ENCODE measurements around the gene RBMXL2. TPM values are rescaled to one million over a fixed set of nuclear protein-coding genes. Genes with fewer than 3 reads are reported as not detected.

The RBMXL2 gene
- polyA plus RNA-seq (2013, experiment 1 of 2; ENCODE audit: insufficient read length): not detected
- not detected for polyA plus RNA-seq (2013, experiment 2 of 2; ENCODE audit: insufficient read length)

DNA sequence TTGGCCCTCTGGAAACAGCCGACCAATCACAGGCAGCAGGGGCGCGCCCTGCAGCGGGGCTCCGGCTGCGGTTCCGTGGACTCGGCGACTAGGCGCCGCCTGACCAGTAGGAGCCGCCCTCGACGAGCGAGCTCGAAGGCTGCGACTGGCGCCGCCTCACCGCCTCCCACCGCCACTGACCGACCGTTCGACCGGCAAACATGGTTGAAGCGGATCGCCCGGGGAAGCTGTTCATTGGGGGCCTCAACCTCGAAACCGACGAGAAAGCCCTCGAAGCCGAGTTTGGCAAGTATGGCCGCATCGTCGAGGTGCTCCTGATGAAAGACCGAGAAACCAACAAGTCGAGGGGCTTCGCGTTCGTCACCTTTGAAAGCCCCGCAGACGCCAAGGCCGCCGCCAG, at the start of gene RBMXL2:
RBMXL2 (plus strand) TSS at position 78 of the 400 bp plus-strand sequence; CDS start at position 201, 123 bp downstream.
- no peak for DNase-seq

DNA sequence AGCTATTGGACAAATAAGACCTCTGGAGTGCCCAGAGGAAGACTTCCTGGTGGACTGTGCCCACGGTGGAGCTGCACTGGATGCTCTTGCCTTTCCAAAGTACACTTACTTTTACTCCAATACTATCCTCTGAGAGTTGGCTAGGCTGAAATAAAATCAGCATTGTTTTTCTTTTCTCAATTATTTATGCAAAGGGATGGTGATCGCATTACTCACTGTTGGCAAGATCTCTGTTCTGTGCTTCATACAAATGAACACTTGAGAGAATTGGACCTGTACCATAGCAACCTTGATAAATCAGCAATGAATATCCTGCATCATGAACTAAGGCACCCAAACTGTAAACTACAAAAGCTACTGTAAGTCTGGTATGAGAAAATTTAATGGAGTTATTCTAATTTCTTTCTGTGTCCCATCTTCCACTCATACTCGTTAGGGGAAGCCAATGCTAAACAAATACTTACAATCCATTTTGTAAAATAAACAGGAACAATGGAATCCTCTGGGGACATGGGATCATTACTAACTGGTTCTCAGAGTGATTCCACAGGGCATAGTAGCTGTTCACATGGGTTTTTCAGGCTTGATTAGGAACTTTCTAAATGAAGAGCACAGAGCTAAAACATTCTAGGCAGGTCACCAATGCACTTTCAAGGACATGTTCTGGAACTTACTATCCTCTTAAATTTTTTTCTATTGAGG, 42.2 kb upstream of the RBMXL2 start:
- DNase-seq: peak; percentile 3

DNA sequence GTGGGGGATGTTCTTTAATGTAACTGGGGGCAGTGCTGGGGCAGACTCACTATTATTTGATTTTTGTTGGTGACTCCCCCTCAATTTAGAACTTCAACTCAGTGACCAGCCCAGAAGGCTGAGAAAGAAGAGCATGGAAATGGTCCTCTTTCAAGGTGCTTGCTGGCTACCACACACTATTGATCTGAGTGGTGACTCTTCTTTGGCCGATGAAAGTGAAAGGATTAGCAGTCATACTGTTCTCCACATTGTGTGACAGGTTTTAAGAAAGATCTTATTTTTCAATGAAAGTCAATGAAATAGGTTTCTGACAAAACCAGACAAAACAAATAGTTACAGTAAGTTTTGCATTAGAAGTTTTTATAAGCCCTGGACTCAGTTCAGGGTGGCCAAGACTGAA, 38.6 kb upstream of the RBMXL2 start:
- DNase-seq: no peak

DNA sequence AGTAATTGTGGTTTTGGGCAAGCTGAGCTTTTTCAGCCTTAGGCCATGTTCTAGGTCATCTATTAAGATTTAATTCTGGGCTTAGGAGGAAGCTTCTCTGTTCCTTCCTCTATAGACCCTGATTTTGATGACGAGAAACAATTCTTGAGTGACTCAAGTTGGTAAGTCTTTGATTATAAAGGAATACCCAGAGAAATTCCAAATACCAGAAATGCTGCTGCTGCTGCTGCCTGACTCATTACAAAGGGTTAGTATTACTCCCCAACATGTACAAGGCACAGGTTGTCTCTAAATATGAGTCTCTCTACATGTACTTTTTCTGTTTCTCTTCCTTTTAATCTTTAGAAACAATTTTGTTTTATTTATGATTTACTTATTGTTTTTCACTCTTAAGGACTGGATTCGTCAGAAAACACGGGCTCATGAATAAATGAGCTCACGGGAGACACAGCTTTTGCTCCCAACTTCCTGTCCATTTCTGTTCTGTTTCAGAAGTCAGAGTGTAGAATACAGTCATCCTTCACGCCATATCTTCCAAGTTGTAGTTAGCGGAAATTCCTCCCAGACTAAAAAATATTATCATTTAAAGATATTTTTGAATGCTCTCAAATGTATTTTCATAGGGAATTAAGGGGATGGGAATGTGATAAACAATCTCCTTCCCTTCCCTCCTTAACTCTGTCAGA, 31.8 kb upstream of the RBMXL2 start:
- DNase-seq: no peak

DNA sequence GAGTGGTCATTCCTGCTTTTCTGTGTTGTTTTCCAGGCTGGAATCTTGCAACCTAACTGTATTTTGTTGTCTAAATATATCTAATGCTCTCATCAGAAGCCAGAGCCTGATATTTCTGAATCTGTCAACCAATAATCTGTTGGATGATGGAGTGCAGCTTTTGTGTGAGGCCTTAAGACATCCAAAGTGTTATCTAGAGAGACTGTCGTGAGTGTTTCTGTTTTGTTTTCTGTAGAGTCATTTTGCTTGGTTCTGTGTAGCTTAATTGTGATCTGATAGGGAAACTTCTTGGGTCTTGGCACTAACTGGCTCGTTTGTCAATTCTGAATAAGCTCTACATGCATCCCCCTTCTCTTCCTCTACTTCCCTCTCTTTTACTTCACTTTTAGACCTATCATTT, 31.2 kb upstream of the RBMXL2 start:
- DNase-seq: no peak

DNA sequence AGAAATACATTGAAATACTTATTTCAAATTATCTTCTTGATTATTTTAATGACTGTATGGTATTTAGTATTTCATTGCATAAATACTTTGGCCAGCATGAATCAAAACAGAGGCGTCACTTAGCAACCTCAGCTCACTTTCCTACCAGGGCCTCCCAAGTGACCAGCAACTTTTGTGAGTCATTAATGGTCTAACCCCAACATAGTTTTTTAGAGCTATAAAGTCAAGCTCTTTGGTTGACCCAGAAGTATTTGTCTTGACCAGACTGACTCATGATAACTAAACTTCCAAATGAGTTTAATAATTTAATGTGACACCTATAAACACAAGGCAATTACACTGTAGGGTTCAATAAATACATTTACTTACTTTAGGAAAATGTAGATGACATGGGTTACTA, 27.9 kb upstream of the RBMXL2 start:
- peak; percentile 6 for DNase-seq

DNA sequence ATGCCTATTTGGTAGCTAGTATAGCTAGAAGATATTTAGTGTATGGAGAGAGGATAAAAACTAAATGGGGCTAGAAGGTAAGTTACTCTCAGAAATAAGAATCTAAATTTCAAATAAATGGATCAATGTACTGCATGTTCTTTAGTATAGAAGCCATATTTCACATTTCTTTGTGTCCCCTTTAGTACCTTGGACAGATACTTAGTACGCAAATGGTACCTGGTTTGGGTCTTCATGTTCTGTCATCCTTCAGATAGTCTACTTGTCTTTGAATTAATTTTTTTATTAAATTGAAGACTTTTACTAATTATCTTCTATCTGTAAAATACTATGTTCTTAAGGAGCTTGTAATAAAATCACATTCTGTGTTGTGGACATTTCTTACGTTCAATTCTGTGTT, 26.3 kb upstream of the RBMXL2 start:
- no peak for DNase-seq

DNA sequence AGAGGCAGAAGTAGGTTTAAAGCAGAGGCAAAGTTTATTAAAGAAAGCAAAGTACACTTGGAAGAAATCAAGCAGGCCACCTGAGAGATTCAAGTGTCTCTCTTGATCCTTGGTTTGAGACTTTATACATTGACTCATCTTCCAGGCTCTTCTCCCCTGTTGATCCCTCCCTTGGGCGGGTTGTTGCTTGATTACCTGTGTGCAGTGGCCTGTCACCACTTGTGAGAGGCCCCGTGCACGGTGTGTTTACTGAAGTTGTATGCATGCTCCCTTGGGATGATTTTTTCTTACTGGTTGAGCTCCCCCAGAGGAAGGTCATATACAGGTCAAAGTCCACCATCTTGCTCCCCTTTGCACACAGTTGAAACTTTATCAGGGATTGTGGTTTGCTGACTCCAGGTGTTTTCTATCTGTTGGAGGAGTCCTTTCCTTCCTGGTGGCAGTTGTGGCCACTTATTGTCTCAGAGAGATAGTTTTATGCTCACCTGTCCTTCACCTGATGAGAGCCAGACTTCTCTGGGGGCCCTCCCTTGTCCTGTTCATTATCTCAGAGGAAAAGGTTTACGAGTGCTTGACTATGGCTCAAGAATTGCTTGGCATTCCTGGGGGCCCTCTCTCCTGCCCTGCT, 16.3 kb upstream of the RBMXL2 start:
- DNase-seq: no peak

DNA sequence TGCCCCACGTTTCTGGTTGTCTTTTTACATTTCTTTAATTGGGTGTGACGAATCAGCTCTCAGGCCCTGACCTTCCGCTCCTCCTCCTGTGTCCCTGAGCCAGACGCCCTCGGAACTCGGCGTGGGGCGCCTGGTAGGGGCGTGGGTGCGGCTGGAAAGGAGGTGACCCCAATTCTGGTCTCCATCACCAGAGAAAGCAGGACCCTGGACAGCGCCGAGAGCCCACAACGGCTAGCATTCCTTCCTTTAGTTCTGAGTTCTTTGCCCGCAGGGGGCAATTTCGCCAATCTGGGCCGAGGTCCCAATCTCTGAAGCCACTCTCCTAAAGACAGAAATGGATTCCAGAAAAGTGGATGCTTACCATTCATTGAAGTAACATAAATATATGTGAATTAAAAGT, 11.7 kb upstream of the RBMXL2 start:
- no peak for DNase-seq

DNA sequence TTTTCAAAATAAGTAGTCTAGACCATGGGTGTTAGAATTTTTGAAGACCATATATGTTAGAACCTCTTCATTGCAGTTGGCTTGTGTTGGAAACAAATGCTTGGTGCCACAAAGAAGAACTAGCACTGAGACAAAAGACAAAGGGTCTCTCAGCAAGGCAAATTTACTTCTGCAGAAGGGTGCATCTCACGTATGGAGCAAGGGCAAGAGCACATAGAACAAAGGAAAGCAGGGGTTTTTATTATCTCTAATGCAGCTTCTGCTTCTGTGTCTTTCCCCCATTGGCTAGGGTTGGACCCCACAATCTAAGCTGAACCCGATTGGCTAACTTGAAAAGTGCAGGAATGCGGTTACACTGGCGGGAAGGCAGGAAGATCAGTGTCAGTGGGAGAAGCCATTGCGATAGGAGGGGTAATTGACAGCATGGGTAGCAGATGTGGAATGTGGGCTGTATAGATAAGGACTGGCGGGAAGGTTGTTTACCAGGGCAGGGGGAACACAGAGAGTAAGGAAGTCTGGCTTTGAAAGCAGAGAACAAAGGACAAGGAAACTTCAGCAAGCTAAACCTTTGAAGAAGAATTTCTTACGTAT, 9.2 kb upstream of the RBMXL2 start:
- no peak for DNase-seq

DNA sequence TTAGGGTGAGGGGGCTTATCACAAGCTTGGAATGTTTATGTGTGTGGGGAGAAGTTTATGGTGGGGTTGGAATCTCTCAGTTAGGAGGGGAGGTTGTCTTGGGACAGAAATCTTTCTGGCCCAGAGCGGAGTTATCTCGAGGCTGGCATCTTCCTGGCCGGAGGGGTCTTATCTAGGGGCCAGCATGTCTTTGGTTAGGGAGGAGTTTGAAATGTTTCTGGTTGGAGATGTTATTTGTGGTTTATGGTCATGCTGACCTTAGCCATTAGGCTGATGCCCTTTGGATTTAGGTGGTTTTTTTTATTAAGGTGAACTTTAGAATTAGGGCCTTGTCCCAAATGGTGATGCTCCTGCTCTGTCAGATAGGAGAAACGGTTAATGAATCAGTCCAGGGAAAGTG, 7.9 kb upstream of the RBMXL2 start:
- no peak for DNase-seq

DNA sequence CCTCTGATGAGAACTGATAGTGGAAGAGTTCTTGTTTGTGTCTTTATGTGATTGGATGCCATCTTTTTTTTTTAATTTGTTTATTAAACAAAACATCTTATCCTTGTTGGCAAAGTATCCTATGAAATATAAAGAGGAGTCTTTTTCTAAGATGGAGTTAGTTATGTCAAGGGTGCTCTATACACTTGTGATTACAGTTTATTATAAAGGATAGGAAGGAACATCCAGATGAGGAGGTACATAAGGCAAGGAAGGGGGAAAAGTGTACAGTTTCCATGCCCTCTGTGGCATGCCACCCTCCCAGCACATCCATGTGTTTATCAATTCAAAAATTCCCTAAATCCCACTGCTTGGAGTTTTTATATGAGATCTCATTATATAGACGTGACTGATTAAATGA, 7.4 kb upstream of the RBMXL2 start:
- no peak for DNase-seq

DNA sequence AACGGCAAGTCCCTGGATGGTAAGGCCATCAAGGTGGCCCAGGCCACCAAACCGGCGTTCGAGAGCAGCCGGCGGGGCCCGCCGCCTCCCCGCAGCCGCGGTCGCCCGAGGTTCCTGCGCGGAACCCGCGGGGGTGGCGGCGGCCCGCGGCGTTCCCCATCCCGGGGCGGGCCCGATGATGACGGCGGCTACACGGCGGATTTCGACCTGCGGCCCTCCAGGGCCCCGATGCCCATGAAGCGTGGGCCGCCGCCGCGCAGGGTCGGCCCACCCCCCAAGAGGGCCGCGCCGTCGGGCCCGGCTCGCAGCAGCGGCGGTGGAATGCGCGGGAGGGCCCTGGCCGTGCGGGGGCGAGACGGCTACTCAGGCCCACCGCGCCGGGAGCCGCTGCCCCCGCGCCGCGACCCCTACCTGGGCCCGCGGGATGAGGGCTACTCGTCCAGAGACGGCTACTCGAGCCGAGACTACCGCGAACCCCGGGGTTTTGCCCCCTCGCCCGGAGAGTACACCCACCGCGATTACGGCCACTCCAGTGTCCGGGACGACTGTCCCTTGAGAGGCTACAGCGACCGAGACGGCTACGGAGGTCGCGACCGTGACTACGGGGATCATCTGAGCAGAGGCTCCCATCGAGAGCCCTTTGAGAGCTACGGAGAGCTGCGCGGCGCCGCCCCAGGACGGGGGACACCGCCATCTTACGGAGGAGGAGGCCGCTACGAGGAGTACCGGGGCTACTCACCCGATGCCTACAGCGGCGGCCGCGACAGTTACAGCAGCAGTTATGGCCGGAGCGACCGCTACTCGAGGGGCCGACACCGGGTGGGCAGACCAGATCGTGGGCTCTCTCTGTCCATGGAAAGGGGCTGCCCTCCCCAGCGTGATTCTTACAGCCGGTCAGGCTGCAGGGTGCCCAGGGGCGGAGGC, 792 bp downstream of the RBMXL2 start:
- DNase-seq: no peak

DNA sequence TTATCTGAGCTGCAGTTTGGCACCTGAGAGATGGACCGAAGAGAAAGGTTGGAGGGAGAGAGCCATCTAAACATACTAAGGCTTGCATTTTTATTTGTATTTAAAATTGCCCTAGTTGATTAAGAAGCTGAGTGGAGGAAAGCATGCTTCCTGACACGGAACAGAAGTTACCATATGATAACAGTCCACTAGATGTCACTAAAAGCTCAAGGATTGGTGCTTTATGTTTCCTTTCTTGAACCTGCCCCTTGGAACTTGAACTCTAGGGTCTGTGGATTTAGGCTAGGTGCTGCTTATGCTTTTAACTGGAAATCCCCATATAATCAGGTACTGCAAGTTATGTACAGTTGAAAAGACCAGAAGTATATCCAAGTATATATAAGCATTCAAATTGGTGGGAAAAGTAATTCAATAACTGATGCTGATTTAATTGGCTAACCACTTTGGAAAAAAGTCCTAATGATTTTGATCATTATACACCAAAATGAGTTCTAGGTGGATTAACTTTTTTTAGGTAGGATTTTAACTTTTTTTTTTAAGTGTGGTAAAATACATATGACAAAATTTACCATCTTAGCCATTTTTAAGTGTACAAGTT, 9.5 kb downstream of the RBMXL2 start:
- DNase-seq: peak; percentile 37

DNA sequence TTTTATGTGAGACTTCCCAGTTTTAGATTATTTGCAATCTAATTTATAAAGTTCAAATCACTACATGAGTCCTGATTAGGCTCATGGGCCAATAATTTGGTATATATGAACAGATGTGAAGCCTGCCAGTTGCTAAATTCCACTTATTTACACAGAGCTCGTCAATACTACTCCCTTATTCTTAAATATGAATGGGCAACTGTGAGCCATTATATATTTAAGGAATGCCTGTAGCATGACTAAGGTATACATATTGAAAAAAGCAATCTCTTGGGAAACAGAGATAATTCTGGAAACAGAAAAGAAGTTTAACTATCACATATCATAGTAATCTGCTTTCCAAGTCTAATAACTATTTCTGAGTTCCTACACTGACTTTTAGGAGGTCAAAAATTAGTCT, 27.0 kb downstream of the RBMXL2 start:
- DNase-seq: peak; percentile 25

DNA sequence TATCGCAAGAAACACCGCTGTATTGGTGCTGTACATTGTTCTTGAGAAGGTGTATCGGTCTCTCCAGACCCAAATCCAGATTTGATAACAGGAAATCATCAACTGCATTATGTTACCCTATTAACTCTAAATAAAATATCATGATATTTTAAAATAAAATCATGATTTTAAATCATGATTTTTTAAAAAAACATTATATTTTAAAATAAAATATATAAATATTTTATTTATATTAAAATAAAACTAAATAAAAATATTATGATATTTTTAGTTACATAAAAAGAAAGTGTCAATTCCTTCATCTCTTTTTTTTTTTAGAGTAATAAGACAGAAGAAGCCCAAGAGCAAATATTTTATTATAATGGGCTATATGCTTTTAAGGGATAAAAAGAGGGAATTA, 27.6 kb downstream of the RBMXL2 start:
- DNase-seq: no peak

DNA sequence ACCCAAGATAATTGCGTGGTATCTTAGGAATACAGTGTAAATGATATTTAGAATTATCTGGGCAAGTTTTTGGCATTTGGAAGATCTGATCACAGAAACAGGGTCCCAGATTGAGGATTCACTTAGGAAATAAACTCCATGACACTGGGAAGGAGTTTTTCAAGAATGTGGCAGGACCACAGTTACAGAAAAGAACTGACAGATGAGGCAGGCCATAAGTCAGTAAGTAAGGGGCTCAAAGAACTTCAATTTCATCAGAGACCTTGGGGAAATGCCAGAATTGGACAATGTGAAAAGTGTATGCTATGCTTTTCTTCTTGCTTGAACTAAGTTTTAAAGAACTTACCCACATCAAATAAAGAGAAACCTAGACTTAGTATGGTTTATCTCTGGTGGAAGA, 49.3 kb downstream of the RBMXL2 start:
- DNase-seq: no peak
